ENCODE data around the gene KAT6B.

GRCh38 chr10:75029857-75030256, 203.5 kb downstream of the KAT6B start:
- no peak for TF ChIP-seq CTCF (IDR thresholded peaks at IDR 0.05; ENCODE audit: control extremely low read depth in 1 of 3, insufficient read depth in 1 of 3, low read depth in 1 of 3, low read length in 3 of 3)
- no peak for TF ChIP-seq EZH2 (IDR thresholded peaks at IDR 0.05; ENCODE audit: low read depth, low read length, severe bottlenecking)
- TF ChIP-seq USF2 (IDR thresholded peaks at IDR 0.05; ENCODE audit: low read length) = no peak
- TF ChIP-seq FOSL1 (IDR thresholded peaks at IDR 0.05; ENCODE audit: insufficient read depth, low read depth, low read length) = no peak
- TF ChIP-seq EP300 (IDR thresholded peaks at IDR 0.05; ENCODE audit: borderline replicate concordance in 1 of 2, low read depth in 2 of 2, low read length in 2 of 2) = no peak

Measured in H1 (cell line).